AG04449 (cell line): ENCODE measurements around the gene EIF4G3.
"Not testable (repeated sequence)": the region's sequence is repeated elsewhere in the genome, so short reads cannot be mapped to it uniquely, and the experiment has no call there.

Experiments
- CTCF ChIA-PET: fragments of 350-600 bp; formaldehyde crosslinking; extraction: SDS; loops from one replicate; lab custom pipeline; 2021; ENCODE audit warnings: antibody characterized with exemption; lab: Yijun Ruan, JAX
- POLR2A ChIA-PET: fragments of 400-600, 350-600 bp; formaldehyde crosslinking; extraction: SDS; loops from one replicate; lab custom pipeline; 2020; ENCODE audit warnings: antibody characterized with exemption, inconsistent platforms; lab: Yijun Ruan, JAX
- DNase-seq: peaks from one replicate; pipeline ENCODE4 v3.0.0-alpha.2; 2010; ENCODE audit warnings: low read depth, low spot score
- H3K4me3 ChIP-seq: 2 replicates; pipeline ENCODE4 v1.5.1; 2011; ENCODE audit warnings: low read depth, mild to moderate bottlenecking, control low read depth, low read length
- TF ChIP-seq, protein P1 (sequence below): IDR thresholded peaks from one replicate; pipeline ENCODE4 v1.5.1; 2011; ENCODE audit warnings: mild to moderate bottlenecking, moderate library complexity, low read length, control low read depth, inconsistent platforms; ENCODE audit not compliant: insufficient read depth; ENCODE audit errors: missing control alignments

The EIF4G3 gene

DNA sequence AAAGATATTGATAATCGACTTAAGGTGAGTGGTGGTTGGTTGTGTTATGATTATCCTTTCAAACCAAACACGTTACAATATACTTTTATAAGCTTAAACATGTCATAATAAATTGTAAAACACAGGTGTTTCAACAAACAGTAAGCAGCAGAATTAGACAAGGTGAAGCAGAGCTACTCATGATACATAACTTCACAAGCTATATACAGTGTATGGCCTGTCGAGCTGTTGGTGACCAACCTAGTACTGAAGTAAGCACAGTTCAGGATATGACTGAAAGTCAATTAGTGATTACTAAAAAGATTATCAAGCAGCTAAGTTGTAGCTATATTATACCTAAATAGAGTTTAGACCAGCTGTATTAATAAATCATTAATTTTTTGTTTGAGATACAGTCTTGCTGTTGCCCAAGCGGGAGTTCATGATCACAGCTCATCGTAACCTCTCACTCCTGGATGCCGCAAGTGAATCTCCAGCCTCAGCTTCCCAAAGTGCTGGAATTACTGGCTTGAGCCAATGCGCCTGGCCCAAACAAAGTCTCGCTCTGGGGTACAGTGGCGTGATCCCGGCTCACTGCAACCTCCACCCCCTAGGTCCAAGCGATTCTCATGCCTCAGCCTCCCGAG, 148.1 kb downstream of the EIF4G3 start:
- ChIA-PET POLR2A (no interaction called here), CTCF (interaction anchor here (0.9 to 1.0 kb wide), 2 partner anchors 16 to 41 kb away, joined by 3 to 4 read pairs; no protein-coding TSS in a partner anchor)

GRCh38 chr1:21027805-21028204, 148.9 kb downstream of the EIF4G3 start:
- H3K4me3 ChIP-seq = no peak overlapping the region
- TF ChIP-seq, protein P1, sequence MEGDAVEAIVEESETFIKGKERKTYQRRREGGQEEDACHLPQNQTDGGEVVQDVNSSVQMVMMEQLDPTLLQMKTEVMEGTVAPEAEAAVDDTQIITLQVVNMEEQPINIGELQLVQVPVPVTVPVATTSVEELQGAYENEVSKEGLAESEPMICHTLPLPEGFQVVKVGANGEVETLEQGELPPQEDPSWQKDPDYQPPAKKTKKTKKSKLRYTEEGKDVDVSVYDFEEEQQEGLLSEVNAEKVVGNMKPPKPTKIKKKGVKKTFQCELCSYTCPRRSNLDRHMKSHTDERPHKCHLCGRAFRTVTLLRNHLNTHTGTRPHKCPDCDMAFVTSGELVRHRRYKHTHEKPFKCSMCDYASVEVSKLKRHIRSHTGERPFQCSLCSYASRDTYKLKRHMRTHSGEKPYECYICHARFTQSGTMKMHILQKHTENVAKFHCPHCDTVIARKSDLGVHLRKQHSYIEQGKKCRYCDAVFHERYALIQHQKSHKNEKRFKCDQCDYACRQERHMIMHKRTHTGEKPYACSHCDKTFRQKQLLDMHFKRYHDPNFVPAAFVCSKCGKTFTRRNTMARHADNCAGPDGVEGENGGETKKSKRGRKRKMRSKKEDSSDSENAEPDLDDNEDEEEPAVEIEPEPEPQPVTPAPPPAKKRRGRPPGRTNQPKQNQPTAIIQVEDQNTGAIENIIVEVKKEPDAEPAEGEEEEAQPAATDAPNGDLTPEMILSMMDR = no peak
- DNase-seq = no peak
- CTCF ChIA-PET = interaction anchor here (1.0 kb wide), 1 partner anchor 17 kb away, joined by 3 read pairs; no protein-coding TSS in a partner anchor
- POLR2A ChIA-PET = no interaction called here

More for the DNA sequence above, 148.1 kb downstream of the EIF4G3 start:
- TF ChIP-seq, protein P1 = no peak
- no peak for DNase-seq
- no peak overlapping the region for H3K4me3 ChIP-seq

DNA sequence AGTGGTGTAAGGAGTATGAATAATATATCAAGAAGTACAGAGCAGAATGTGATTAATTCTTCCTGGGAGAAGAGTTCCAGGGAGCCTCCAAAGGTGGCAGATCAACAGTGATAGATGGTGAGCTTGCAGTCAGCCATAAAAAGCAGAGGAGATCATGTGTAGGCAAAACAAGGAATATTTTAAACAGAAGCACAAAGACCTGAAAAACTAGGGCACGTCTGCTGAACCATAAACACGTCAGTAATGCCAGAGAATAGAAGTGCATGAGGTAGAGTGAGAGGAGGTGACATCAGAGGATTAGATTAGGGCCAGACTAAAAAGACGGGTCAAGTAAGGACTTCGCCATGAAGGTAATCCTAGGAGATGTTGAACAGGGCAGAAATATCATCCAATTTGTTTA, 151.8 kb downstream of the EIF4G3 start:
- DNase-seq = no peak
- ChIA-PET CTCF (no interaction called here), POLR2A (no interaction called here)
- TF ChIP-seq, protein P1 = no peak
- no peak overlapping the region for H3K4me3 ChIP-seq

GRCh38 chr1:21024136-21024896, 152.4 kb downstream of the EIF4G3 start:
- DNase-seq, POLR2A ChIA-PET, CTCF ChIA-PET, H3K4me3 ChIP-seq: not testable (repeated sequence)

DNA sequence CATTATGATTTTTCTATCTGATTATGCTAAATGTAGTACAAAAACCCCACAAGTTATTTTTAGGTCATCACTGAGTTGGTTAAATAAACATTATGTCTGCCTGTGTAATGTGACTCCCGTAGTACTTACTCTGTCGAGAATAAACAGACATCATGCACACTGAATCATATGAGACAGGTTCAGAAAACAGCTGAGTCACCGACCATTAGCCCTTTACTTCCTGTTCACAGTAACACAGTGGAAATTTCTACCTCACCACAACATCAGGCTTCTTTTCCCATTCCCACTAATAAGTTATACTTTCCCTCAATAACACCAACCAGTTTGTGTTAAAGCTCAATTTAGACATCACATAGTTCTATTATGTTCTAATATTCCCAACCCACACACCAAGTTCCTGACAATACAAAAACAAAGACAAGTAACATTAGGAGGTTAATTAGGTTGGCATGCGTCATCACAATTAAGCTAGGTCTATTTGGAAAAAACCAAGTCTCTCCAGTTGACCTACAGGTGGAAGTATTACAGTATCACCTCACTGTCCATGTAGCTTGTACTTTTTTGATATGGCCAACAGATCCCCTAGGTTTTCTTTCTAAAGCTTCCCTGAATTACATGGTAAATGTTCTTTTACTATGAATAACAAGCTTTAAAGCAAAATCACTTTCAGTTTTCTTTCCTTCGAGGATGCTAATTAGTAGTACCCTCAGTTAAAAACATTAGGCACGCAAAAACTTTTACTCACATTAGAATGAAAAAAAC, 154.2 kb downstream of the EIF4G3 start:
- peak; percentile 97 for DNase-seq
- CTCF ChIA-PET = interaction anchor here (1.0 kb wide), 1 partner anchor 173 kb away, joined by 5 read pairs; no protein-coding TSS in a partner anchor
- H3K4me3 ChIP-seq = no peak overlapping the region
- POLR2A ChIA-PET = interaction anchor here (1.0 kb wide), 1 partner anchor 21 kb away, joined by 3 read pairs; no protein-coding TSS in a partner anchor
- TF ChIP-seq, protein P1 = no peak

DNA sequence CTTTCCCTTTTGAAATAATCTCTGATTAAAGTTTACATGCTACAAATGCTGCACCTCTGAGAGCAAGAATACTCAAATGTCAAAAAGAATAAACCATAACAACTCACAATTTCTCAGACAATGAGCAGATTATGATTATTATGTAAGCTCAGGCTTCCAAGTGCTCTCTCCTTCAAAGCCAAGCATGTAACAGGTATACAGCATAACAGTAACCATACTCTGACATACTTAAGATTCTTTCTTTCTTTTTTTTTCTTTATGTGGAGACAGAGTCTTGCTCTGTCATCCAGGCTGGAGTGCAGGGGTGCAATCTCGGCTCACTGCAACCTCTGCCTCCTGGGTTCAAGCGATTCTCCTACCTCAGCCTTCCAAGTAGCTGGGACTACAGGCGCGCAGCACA, 155.4 kb downstream of the EIF4G3 start:
- H3K4me3 ChIP-seq = no peak overlapping the region
- POLR2A ChIA-PET = no interaction called here
- no peak for DNase-seq
- CTCF ChIA-PET = interaction anchor here (0.7 kb wide), 1 partner anchor 128 kb away, joined by 3 read pairs; no protein-coding TSS in a partner anchor
- TF ChIP-seq, protein P1 = no peak
